Subcutaneous adipose tissue (tissue), 4 donors: ENCODE results near the gene EIF6. TPM values are rescaled to one million over a fixed set of nuclear protein-coding genes. Genes with fewer than 3 reads are reported as not detected.

Experiments
- total RNA-seq, 4 donors: library from RNA; depleted of rRNA; stranded (reverse); fragments of >200 nt; gene quantifications; one replicate each; pipeline ENCODE4 v1.1.0, GENCODE V29; 2016
- TF ChIP-seq, protein P1 (sequence below): fragments of 450-650 bp; IDR thresholded peaks from one replicate; pipeline ENCODE4 v1.5.1; 2016; ENCODE audit warnings: low read depth, mild to moderate bottlenecking, control low read depth, antibody characterized with exemption, moderate library complexity

Gene EIF6
- total RNA-seq, 4 donors from 2014 or later: 50.1 to 75.5 (median 67.9) TPM

DNA sequence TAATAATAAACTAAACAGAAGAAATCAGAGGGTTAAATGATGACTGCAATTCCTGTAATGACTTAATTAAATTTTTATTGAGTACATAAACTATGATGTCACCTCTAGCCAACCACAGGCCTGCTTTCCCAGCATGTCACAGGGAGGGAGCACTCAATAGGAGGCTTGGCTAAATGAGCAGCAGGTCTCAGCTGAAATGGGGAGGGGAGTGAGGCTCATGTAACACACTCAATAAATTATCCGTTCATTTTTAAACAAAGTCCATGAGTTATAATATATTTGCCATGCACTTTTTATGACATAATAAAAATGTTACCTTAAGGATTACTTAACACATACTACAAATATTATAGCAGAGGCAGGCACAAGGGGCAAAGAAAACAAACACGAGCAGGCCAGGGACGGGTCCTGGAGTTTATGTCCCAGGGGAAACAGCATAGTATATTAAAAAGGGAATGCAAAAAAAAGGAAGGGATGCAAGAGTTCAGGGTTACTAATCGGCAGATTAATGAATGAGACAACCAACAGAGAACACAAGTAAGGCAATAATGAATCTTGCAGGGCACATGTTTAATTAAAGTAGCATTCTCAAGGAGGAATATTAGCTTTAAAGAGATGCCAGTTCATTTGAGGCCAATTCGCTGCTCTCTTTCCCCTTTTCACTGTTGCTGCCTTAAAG lies 34.8 kb upstream of the EIF6 start:
- TF ChIP-seq, protein P1, sequence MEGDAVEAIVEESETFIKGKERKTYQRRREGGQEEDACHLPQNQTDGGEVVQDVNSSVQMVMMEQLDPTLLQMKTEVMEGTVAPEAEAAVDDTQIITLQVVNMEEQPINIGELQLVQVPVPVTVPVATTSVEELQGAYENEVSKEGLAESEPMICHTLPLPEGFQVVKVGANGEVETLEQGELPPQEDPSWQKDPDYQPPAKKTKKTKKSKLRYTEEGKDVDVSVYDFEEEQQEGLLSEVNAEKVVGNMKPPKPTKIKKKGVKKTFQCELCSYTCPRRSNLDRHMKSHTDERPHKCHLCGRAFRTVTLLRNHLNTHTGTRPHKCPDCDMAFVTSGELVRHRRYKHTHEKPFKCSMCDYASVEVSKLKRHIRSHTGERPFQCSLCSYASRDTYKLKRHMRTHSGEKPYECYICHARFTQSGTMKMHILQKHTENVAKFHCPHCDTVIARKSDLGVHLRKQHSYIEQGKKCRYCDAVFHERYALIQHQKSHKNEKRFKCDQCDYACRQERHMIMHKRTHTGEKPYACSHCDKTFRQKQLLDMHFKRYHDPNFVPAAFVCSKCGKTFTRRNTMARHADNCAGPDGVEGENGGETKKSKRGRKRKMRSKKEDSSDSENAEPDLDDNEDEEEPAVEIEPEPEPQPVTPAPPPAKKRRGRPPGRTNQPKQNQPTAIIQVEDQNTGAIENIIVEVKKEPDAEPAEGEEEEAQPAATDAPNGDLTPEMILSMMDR: no peak

DNA sequence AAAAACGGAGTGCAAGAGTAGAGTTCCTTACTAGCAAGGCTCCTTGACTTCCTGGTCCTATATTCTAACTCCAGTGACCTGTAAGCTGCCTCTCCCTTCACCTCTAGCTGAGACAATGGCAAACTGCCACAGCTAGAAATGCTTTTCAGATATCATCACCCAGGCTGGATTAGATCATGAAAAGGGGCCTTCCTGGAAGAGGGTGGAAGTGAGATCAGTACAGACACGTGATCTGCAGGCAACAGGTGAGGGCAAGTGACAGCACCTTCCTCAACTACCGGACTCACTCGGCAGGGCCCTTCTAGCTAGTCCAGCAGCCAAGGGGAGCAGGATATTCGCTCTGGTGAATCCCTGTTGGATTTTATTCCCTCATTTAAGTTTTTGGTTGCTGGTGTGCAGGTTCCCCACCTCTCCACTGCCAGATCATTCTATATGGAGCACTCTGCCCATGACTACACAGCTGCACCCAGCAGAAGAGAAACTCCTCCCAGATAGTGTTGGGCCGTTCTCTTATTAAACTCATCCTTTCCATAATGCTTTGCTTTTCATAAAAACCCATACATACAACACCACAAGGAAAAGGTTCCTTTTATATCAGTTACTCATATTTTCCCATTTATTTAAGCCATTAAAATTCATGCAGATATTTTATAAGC lies 34.1 kb upstream of the EIF6 start:
- TF ChIP-seq, protein P1: no peak

GRCh38 chr20:35317416-35318210 lies 33.0 kb upstream of the EIF6 start:
- TF ChIP-seq, protein P1: no peak

DNA sequence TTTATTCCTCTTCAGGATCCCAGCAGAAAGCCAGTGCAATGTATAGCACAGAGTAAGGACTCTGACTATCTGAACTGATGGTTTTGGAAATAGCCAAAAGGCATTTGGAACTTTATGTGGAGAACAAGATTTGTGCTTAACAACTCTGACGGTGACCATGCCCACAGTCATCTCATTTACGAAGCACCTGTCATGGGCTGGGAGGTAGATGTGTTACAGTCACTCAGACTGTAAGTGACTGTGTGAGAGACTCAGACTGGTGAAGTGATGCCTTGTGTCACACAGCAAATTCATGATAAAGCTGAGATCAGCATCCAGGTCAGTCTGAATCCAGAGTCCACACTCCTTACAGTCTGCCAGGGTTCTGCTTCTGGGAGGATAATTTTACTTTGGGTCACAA lies 31.5 kb upstream of the EIF6 start:
- TF ChIP-seq, protein P1: no peak

DNA sequence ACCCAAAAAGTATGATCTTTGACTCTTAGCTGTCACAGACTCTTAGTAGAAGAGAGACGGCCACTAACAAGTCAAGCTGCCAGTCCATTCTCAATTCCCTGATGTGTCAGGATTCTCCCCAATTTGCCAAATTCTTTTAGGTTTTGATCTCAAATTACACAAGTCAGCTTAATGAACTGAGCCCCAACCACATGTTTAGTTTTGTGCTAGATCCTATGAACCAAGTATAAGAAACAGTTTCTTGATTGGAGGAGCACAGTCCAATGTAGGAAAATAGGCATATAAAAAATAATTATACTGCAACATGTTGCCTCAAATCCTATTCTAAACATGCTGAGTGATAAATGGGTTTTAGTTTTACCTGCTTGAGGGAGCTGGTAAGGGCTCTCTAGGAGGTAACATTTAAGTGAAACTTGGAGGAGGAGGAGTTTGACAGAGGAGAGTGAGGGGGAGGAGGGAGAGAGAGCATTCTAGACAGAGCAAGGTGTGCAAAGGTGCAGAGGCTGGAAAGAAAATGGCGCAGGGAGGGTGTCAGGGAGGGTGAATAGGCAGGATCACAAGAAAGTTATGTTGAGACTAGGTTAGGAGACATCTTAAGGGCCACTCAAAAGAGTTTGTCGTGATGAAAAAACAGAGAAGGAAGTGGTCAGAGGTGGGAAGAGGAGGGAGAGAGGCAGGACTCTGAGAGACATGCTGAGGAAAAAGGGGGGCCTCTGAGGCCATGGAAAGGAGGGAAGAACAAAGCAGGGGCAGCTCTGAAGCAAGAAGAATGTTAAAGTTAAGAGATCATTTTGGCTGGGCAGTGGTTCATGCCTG lies 30.5 kb upstream of the EIF6 start:
- TF ChIP-seq, protein P1: no peak

DNA sequence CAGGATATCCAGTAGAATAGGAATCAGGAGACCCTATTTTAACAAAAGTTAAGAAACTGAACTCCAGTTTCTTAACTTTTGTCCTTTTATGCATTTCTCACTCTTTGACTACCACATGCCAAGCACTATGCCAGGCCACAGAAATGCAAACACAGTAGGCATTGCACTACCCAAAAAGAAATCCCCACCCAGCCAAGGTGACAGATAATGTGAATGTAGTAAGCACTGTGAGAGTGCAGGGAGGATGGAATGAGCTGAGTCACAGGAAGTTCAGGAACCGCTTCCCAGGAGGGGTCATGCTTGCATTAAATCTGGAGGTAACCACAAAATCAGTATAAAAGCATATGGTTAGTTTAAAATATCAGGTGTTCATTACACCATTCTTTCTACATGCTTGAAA lies 27.7 kb upstream of the EIF6 start:
- TF ChIP-seq, protein P1: no peak
